Mesenchymal stem cell (in vitro differentiated cells and primary cell): Measurements from ENCODE around the gene ABHD5.

ENCODE experiments used
- DNase-seq: peaks from one replicate; pipeline ENCODE4 v3.0.0-alpha.2; 2013
- H2AFZ ChIP-seq: one replicate; pipeline ENCODE4 v1.6.1; 2013; ENCODE audit warnings: low read depth, mild to moderate bottlenecking, control low read depth, inconsistent platforms, low read length, moderate library complexity
- H2AK5ac ChIP-seq: 2 replicates; pipeline ENCODE4 v1.6.1; 2013; ENCODE audit warnings: low read length, moderate library complexity, mild to moderate bottlenecking, inconsistent platforms; ENCODE audit not compliant: severe bottlenecking
- H2BK120ac ChIP-seq: one replicate; pipeline ENCODE4 v1.6.1; 2013; ENCODE audit warnings: low read depth, mild to moderate bottlenecking, inconsistent platforms, low read length, moderate library complexity
- H2BK12ac ChIP-seq, 2 experiments: one replicate each; pipeline ENCODE4 v1.6.1; 2013; ENCODE audit warnings: inconsistent platforms in 2 of 2, low read length in 2 of 2, mild to moderate bottlenecking in 2 of 2, moderate library complexity in 2 of 2, control low read depth in 1 of 2
- H2BK15ac ChIP-seq: one replicate; pipeline ENCODE4 v1.6.1; 2013; ENCODE audit warnings: mild to moderate bottlenecking, low read depth, inconsistent platforms; ENCODE audit not compliant: poor library complexity, severe bottlenecking
- H2BK5ac ChIP-seq: 2 replicates; pipeline ENCODE4 v1.6.1; 2013; ENCODE audit warnings: low read depth, mild to moderate bottlenecking, low read length, control low read depth, inconsistent platforms; ENCODE audit not compliant: poor library complexity, severe bottlenecking
- H3K14ac ChIP-seq, 2 experiments: one replicate each; pipeline ENCODE4 v1.6.1; 2013; ENCODE audit warnings: inconsistent platforms in 2 of 2, low read length in 2 of 2, control low read depth in 1 of 2, mild to moderate bottlenecking in 1 of 2, moderate library complexity in 1 of 2
- H3K18ac ChIP-seq, 2 experiments: one replicate each; pipeline ENCODE4 v1.6.1; 2013; ENCODE audit warnings: inconsistent platforms in 2 of 2, low read length in 2 of 2, control low read depth in 1 of 2, low read depth in 1 of 2, mild to moderate bottlenecking in 1 of 2
- H3K23ac ChIP-seq, 2 experiments: one replicate each; pipeline ENCODE4 v1.6.1; 2013; ENCODE audit warnings: inconsistent platforms in 2 of 2, low read length in 2 of 2, mild to moderate bottlenecking in 2 of 2, moderate library complexity in 2 of 2, control low read depth in 1 of 2
- H3K27ac ChIP-seq: 2 replicates; pipeline ENCODE4 v1.5.1; 2013; ENCODE audit warnings: mild to moderate bottlenecking, moderate library complexity, low read length, control low read depth, inconsistent platforms; ENCODE audit not compliant: poor library complexity, severe bottlenecking
- H3K27me3 ChIP-seq, 2 experiments: 2 replicates each; pipeline versions ENCODE4 v1.6.1 to v1.7.0; 2013; ENCODE audit warnings: low read length in 2 of 2, mild to moderate bottlenecking in 2 of 2, moderate library complexity in 2 of 2, control low read depth in 1 of 2, inconsistent platforms in 1 of 2; ENCODE audit not compliant: control insufficient read depth in 1 of 2, insufficient read depth in 1 of 2
- H3K36me3 ChIP-seq, 2 experiments: 2 replicates each; pipeline versions ENCODE4 v1.6.1 to v1.7.0; 2013; ENCODE audit warnings: low read length in 2 of 2, control low read depth in 1 of 2, inconsistent platforms in 1 of 2, low read depth in 1 of 2, mild to moderate bottlenecking in 1 of 2; ENCODE audit not compliant: insufficient read depth in 2 of 2, control insufficient read depth in 1 of 2
- H3K4ac ChIP-seq, 2 experiments: one replicate each; pipeline ENCODE4 v1.6.1; 2013; ENCODE audit warnings: inconsistent platforms in 2 of 2, low read length in 2 of 2, mild to moderate bottlenecking in 2 of 2, moderate library complexity in 2 of 2, control low read depth in 1 of 2, low read depth in 1 of 2
- H3K4me1 ChIP-seq: 2 replicates; pipeline ENCODE4 v1.6.1; 2013; ENCODE audit warnings: low read depth, low read length, control low read depth; ENCODE audit not compliant: control insufficient read depth, insufficient read depth
- H3K4me2 ChIP-seq: 2 replicates; pipeline ENCODE4 v1.6.1; 2013; ENCODE audit warnings: low read length, mild to moderate bottlenecking, inconsistent platforms; ENCODE audit not compliant: poor library complexity, severe bottlenecking
- H3K4me3 ChIP-seq, 2 experiments: 2 replicates each; pipeline versions ENCODE4 v1.5.1 to v1.7.0; 2013; ENCODE audit warnings: low read length in 2 of 2, mild to moderate bottlenecking in 2 of 2, control low read depth in 1 of 2, low read depth in 1 of 2; ENCODE audit not compliant: insufficient read depth in 1 of 2
- H3K79me1 ChIP-seq: replicated peaks from 2 replicates; pipeline ENCODE4 v1.6.1; 2013; ENCODE audit warnings: mild to moderate bottlenecking, control low read depth, low read length, inconsistent platforms; ENCODE audit not compliant: poor library complexity, severe bottlenecking
- H3K9ac ChIP-seq: 2 replicates; pipeline ENCODE4 v1.7.0; 2013; ENCODE audit warnings: mild to moderate bottlenecking, low read length, moderate library complexity
- H3K9me3 ChIP-seq: 2 replicates; pipeline ENCODE4 v1.7.0; 2013; ENCODE audit warnings: mild to moderate bottlenecking, low read length; ENCODE audit not compliant: control insufficient read depth
- H4K8ac ChIP-seq: one replicate; pipeline ENCODE4 v1.6.1; 2013; ENCODE audit warnings: inconsistent platforms, mild to moderate bottlenecking, low read length, moderate library complexity
- H4K91ac ChIP-seq: one replicate; pipeline ENCODE4 v1.6.1; 2013; ENCODE audit warnings: mild to moderate bottlenecking, low read length, inconsistent platforms
- WGBS: methylation state at CpG from one replicate; pipeline ENCODE4 v1.1.7; 2013; ENCODE audit warnings: mixed read lengths; 5-methylcytosine and 5-hydroxymethylcytosine counted together

ABHD5 gene

GRCh38 chr3:43685921-43686320 lies 4.8 kb upstream of the ABHD5 start:
- Histone ChIP-seq H2BK5ac (no peak overlapping the region), H3K4me3 (no peak overlapping the region), H3K9me3 (no peaks in the 10 kb centered on the region), H3K4me1 (peaks cover 7% of the 10 kb centered on the region), H3K79me1 (no peaks in the 10 kb centered on the region), H3K4me2 (no peak overlapping the region), H4K8ac (no peak overlapping the region), H3K23ac (no peak overlapping the region), H4K91ac (no peak overlapping the region), H2BK12ac (no peak overlapping the region), H3K14ac (no peak overlapping the region), H2AK5ac (no peak overlapping the region), H3K36me3 (no peaks in the 10 kb centered on the region), H2BK15ac (no peak overlapping the region), H2AFZ (no peak overlapping the region), H3K9ac (no peak overlapping the region), H3K27ac (no peak overlapping the region), H3K18ac (no peak overlapping the region), H3K4ac (no peak overlapping the region), H3K27me3 (no peaks in the 10 kb centered on the region), H2BK120ac (no peak overlapping the region)
- 97% methylated on average over 4 of the region's 4 CpGs for WGBS
- no peak for DNase-seq

- H3K4me3 ChIP-seq = no peak overlapping the region
Observed at GRCh38 chr3:43686333-43686699, 4.4 kb upstream of the ABHD5 start.

GRCh38 chr3:43686700-43687498 lies 3.8 kb upstream of the ABHD5 start:
- Histone ChIP-seq H3K9me3 (no peaks in the 10 kb centered on the region), H3K79me1 (no peaks in the 10 kb centered on the region), H2BK12ac (no peak overlapping the region), H3K23ac (no peak overlapping the region), H3K4me3 (no peak overlapping the region), H2AFZ (no peak overlapping the region), H3K9ac (no peak overlapping the region), H3K36me3 (no peaks in the 10 kb centered on the region), H2BK120ac (no peak overlapping the region), H2BK15ac (no peak overlapping the region), H3K27ac (no peak overlapping the region), H3K14ac (no peak overlapping the region), H3K18ac (no peak overlapping the region), H3K27me3 (no peaks in the 10 kb centered on the region), H3K4ac (no peak overlapping the region), H3K4me1 (peaks cover 7% of the 10 kb centered on the region), H4K8ac (no peak overlapping the region), H2AK5ac (no peak overlapping the region), H2BK5ac (no peak overlapping the region), H4K91ac (no peak overlapping the region), H3K4me2 (no peak overlapping the region)
- 95% methylated on average over 2 of the region's 2 CpGs for WGBS
- DNase-seq = no peak

More at GRCh38 chr3:43686333-43686699, 4.4 kb upstream of the ABHD5 start:
- Histone ChIP-seq H3K14ac (no peak overlapping the region), H3K4ac (no peak overlapping the region), H3K27me3 (no peaks in the 10 kb centered on the region), H3K79me1 (no peaks in the 10 kb centered on the region), H2BK12ac (no peak overlapping the region), H2AK5ac (no peak overlapping the region), H3K18ac (no peak overlapping the region), H3K23ac (no peak overlapping the region), H3K4me1 (peaks cover 7% of the 10 kb centered on the region), H4K8ac (no peak overlapping the region), H2AFZ (no peak overlapping the region), H2BK5ac (no peak overlapping the region), H3K27ac (no peak overlapping the region), H4K91ac (no peak overlapping the region), H3K36me3 (no peaks in the 10 kb centered on the region), H2BK15ac (no peak overlapping the region), H2BK120ac (no peak overlapping the region), H3K4me2 (no peak overlapping the region), H3K9ac (no peak overlapping the region), H3K9me3 (no peaks in the 10 kb centered on the region)
- no peak for DNase-seq
- 100% methylated on average over 2 of the region's 4 CpGs for WGBS

GRCh38 chr3:43687499-43687811 lies 3.3 kb upstream of the ABHD5 start:
- H3K9me3 ChIP-seq = no peaks in the 10 kb centered on the region
- H4K8ac ChIP-seq = no peak overlapping the region
- peaks cover under 1% of the 10 kb centered on the region for H3K79me1 ChIP-seq
- no peak overlapping the region for H2BK120ac ChIP-seq
- H3K27ac ChIP-seq = no peak overlapping the region
- no peak overlapping the region for H3K9ac ChIP-seq
- H3K4me3 ChIP-seq = no peak overlapping the region
- H3K18ac ChIP-seq = no peak overlapping the region
- WGBS = 97% methylated on average over 1 of the region's 1 CpG
- H3K4me1 ChIP-seq = peaks cover 7% of the 10 kb centered on the region
- no peak overlapping the region for H3K4ac ChIP-seq
- H3K4me2 ChIP-seq = no peak overlapping the region
- no peak overlapping the region for H2AFZ ChIP-seq
- H2BK15ac ChIP-seq = no peak overlapping the region
- H2BK12ac ChIP-seq = no peak overlapping the region
- no peak overlapping the region for H2AK5ac ChIP-seq
- H4K91ac ChIP-seq = no peak overlapping the region
- no peak overlapping the region for H2BK5ac ChIP-seq
- H3K23ac ChIP-seq = no peak overlapping the region
- H3K14ac ChIP-seq = no peak overlapping the region
- H3K36me3 ChIP-seq = no peaks in the 10 kb centered on the region
- no peak for DNase-seq
- no peaks in the 10 kb centered on the region for H3K27me3 ChIP-seq
